K562 (cell line): Measurements from ENCODE around the gene TRIM14. TPM values are rescaled to one million over a fixed set of nuclear protein-coding genes. Genes with fewer than 3 reads are reported as not detected.

ENCODE experiments used
- ATAC-seq: fragments of 200-7000 bp; cut with Tn5 transposase; 3 replicates; pipeline ENCODE4 v1.9.1; 2020; ENCODE audit warnings: moderate library complexity
- BruUV-seq: library from RNA; stranded (reverse); fragments of 400-500 nt; replicated peaks from 2 replicates; lab custom pipeline; 2021; lab: Mats Ljungman, UMichigan
- CTCF ChIA-PET: fragments of 300-600 bp; formaldehyde crosslinking; extraction: SDS; loops from one replicate; lab custom pipeline; 2021; ENCODE audit warnings: low intra/inter-chr PET ratio; lab: Yijun Ruan, JAX
- POLR2A ChIA-PET: fragments of 300-600, 350-650 bp; sonication (Branson Sonifier 250); formaldehyde crosslinking; extraction: SDS; loops from one replicate; lab custom pipeline; 2021; ENCODE audit warnings: antibody characterized with exemption, inconsistent platforms; lab: Yijun Ruan, JAX
- DNase-seq, 4 experiments: peaks; one replicate each; pipeline versions ENCODE4 v3.0.0 to v3.0.0-alpha.2; 2011 to 2018; ENCODE audit warnings: low spot score in 3 of 4, mixed read lengths in 3 of 4; ENCODE audit errors: extremely low read depth in 1 of 4
- FAIRE-seq: peaks from 2 replicates; lab custom pipeline; 2011; peaks lifted over from hg19 to GRCh38; lab: Jason Lieb, UNC
- H2AFZ ChIP-seq: 2 replicates; pipeline ENCODE4 v1.6.0; 2011; ENCODE audit warnings: low read depth, low read length, control low read depth, inconsistent platforms
- H3K27ac ChIP-seq: fragments of 200-600 bp; 3 replicates; pipeline ENCODE4 v1.8.0; 2011; ENCODE audit warnings: low read depth, mild to moderate bottlenecking, control low read depth, inconsistent platforms, low read length, moderate library complexity, mixed read lengths; ENCODE audit errors: extremely low read depth
- H3K27me3 ChIP-seq, 2 experiments: fragments of 300-600 bp in 1 of 2; 2 replicates in 1 of 2; 3 replicates in 1 of 2; pipeline versions ENCODE4 v1.6.0 to v1.8.0; 2011; ENCODE audit warnings: inconsistent platforms in 2 of 2, low read length in 2 of 2, mild to moderate bottlenecking in 1 of 2, mixed read lengths in 1 of 2, moderate library complexity in 1 of 2; ENCODE audit not compliant: control insufficient read depth in 2 of 2, insufficient read depth in 2 of 2
- H3K36me3 ChIP-seq: fragments of 300-600 bp; 3 replicates; pipeline ENCODE4 v1.8.0; 2011; ENCODE audit warnings: mild to moderate bottlenecking, low read length, inconsistent platforms; ENCODE audit not compliant: control insufficient read depth, insufficient read depth
- H3K4me1 ChIP-seq, 2 experiments: fragments of 200-600 bp in 1 of 2; replicated peaks in 1 of 2; 2 replicates in 1 of 2; 3 replicates in 1 of 2; pipeline versions ENCODE4 v1.5.1 to v1.8.0; 2011; ENCODE audit warnings: inconsistent platforms in 2 of 2, low read length in 2 of 2, mild to moderate bottlenecking in 1 of 2, mixed read lengths in 1 of 2, moderate library complexity in 1 of 2; ENCODE audit not compliant: control insufficient read depth in 2 of 2, insufficient read depth in 2 of 2
- H3K4me2 ChIP-seq: 2 replicates; pipeline ENCODE4 v1.6.1; 2011; ENCODE audit warnings: low read length, control low read depth, inconsistent platforms, mixed read lengths; ENCODE audit not compliant: insufficient read depth
- H3K4me3 ChIP-seq: fragments of 200-600 bp; sonication (generic), shearing (Covaris generic); 2 replicates; pipeline ENCODE4 v1.5.1; 2016; ENCODE audit warnings: control low read depth, inconsistent platforms
- H3K79me2 ChIP-seq: fragments of 200-600 bp; 3 replicates; pipeline ENCODE4 v1.8.0; 2011; ENCODE audit warnings: low read length, inconsistent platforms; ENCODE audit not compliant: control insufficient read depth, insufficient read depth
- H3K9ac ChIP-seq, 2 experiments: 2 replicates each; pipeline versions ENCODE4 v1.6.0 to v1.6.1; 2011; ENCODE audit warnings: low read depth in 2 of 2, low read length in 2 of 2, control low read depth in 1 of 2, inconsistent platforms in 1 of 2, mild to moderate bottlenecking in 1 of 2, mixed read lengths in 1 of 2; ENCODE audit not compliant: insufficient read depth in 1 of 2
- H3K9me1 ChIP-seq: one replicate; pipeline ENCODE4 v1.6.0; 2011; ENCODE audit warnings: inconsistent platforms, mild to moderate bottlenecking, low read length, moderate library complexity; ENCODE audit not compliant: control insufficient read depth, insufficient read depth
- H3K9me3 ChIP-seq: replicated peaks from 2 replicates; pipeline ENCODE4 v1.5.1; 2011; ENCODE audit warnings: low read depth, low read length, inconsistent platforms; ENCODE audit not compliant: control insufficient read depth, insufficient read depth
- H4K20me1 ChIP-seq: replicated peaks from 2 replicates; pipeline ENCODE4 v1.6.1; 2011; ENCODE audit warnings: low read length, inconsistent platforms, mixed read lengths; ENCODE audit not compliant: control insufficient read depth, insufficient read depth
- CAMTA2 ChIP-seq: fragments of 250-450 bp; sonication (Bioruptor Pico); conservative IDR thresholded peaks from 2 replicates; pipeline ENCODE4 v1.5.1; 2022
- HIVEP1 ChIP-seq: fragments of 250-450 bp; sonication (Bioruptor Pico); IDR thresholded peaks from 2 replicates; pipeline ENCODE4 v1.4.0; 2020; ENCODE audit warnings: mild to moderate bottlenecking
- HOXB6 ChIP-seq: fragments of 250-450 bp; sonication (Bioruptor Pico); IDR thresholded peaks from 2 replicates; pipeline ENCODE4 v1.5.1; 2022; ENCODE audit warnings: mild to moderate bottlenecking, borderline replicate concordance
- MTA2 ChIP-seq: fragments of 450-650 bp; IDR thresholded peaks from 2 replicates; pipeline ENCODE4 v1.6.1; 2016; ENCODE audit warnings: low read depth
- OTX1 ChIP-seq: fragments of 450-650 bp; formaldehyde crosslinking; IDR thresholded peaks from 2 replicates; pipeline ENCODE4 v1.4.0; 2022; ENCODE audit warnings: mild to moderate bottlenecking
- POLR2G ChIP-seq: fragments of 200-400 bp; formaldehyde crosslinking; IDR thresholded peaks from 2 replicates; pipeline ENCODE4 v1.6.1; 2017; ENCODE audit warnings: low read depth, mild to moderate bottlenecking, antibody characterized with exemption, low read length, moderate library complexity
- RBM15 ChIP-seq: fragments of 200-400 bp; formaldehyde crosslinking; IDR thresholded peaks from 2 replicates; pipeline ENCODE4 v1.6.1; 2018; ENCODE audit warnings: mild to moderate bottlenecking, low read length, moderate library complexity; ENCODE audit not compliant: insufficient read depth
- RBM25 ChIP-seq: fragments of 200-400 bp; formaldehyde crosslinking; IDR thresholded peaks from 2 replicates; pipeline ENCODE4 v1.6.1; 2018; ENCODE audit warnings: low read length, low read depth, moderate library complexity; ENCODE audit not compliant: severe bottlenecking
- ZNF121 ChIP-seq: sonication (generic); formaldehyde crosslinking; conservative IDR thresholded peaks from 2 replicates; pipeline ENCODE4 v1.8.0; 2022; ENCODE audit warnings: missing genetic modification reagents
- ZNF3 ChIP-seq: fragments of 250-450 bp; sonication (Bioruptor Pico); IDR thresholded peaks from 2 replicates; pipeline ENCODE4 v1.5.0; 2021; ENCODE audit warnings: mild to moderate bottlenecking, moderate library complexity
- ZNF354B ChIP-seq: fragments of 250-450 bp; sonication (Bioruptor Pico); IDR thresholded peaks from 2 replicates; pipeline ENCODE4 v1.4.0; 2020
- ZNF436 ChIP-seq: fragments of 250-450, 450-650 bp; sonication (Bioruptor Pico); formaldehyde crosslinking; IDR thresholded peaks from 2 replicates; pipeline ENCODE4 v1.7.0; 2020; ENCODE audit warnings: mild to moderate bottlenecking
- ZNF766 ChIP-seq: fragments of 200-800 bp; sonication (Bioruptor generic); conservative IDR thresholded peaks from 2 replicates; pipeline ENCODE4 v1.6.1; 2016; ENCODE audit warnings: missing genetic modification characterization, missing compliant biosample characterization
- WGBS: fragments of 100-300 bp; shearing (Covaris generic); methylation state at CpG from one replicate; pipeline ENCODE4 v1.1.6; 2016; ENCODE audit warnings: low coverage, mixed read lengths; ENCODE audit not compliant: insufficient coverage; ENCODE audit errors: missing lambda C conversion rate; 5-methylcytosine and 5-hydroxymethylcytosine counted together
- in situ Hi-C: fragments of 300-500 bp; cut with MboI; formaldehyde crosslinking; loops from 4 replicates; pipeline ENCODE4 v1.15.0; 2018; ENCODE audit warnings: inconsistent platforms, mixed read lengths
- intact Hi-C: fragments of 100-400 bp; cut with micrococcal nuclease; formaldehyde crosslinking; loops from 2 replicates; pipeline ENCODE4 v1.14.2; 2022
- polyA plus RNA-seq, 8 experiments: library from polyadenylated mRNA; depleted of rRNA in 4 of 8; stranded (reverse) in 5 of 8; unstranded in 3 of 8; fragments of >200 nt; fragmentation: Nextera tagmentation in 2 of 8; fragmentation: Illumina TruSeq in 1 of 8; extraction: Ambion mirVana in 2 of 8; extraction: Trizol in 1 of 8; gene quantifications; 2 replicates each; pipeline versions ENCODE4 v1.2.1 to v1.2.3, GENCODE V29; 2011 to 2014; ENCODE audit warnings: inconsistent platforms in 1 of 8, missing spikeins in 1 of 8
- total RNA-seq, 7 experiments: library from RNA; depleted of rRNA in 6 of 7; stranded (reverse); fragments of >200 nt in 6 of 7; fragmentation: Illumina TruSeq in 2 of 7; extraction: Trizol in 2 of 7; gene quantifications; 2 replicates each; pipeline versions ENCODE4 v1.2.1 to v1.2.3, GENCODE V29; 2011 to 2021; ENCODE audit warnings: low replicate concordance in 1 of 7

The TRIM14 gene
- total and polyA plus RNA-seq, 9 of the 15 experiments (the other 6 are each of a cell fraction or from before 2014, with no cell fraction given) = 7.6 to 41.0 (median 17.9) TPM

GRCh38 chr9:98070704-98071103, 48.3 kb downstream of the TRIM14 start:
- Histone ChIP-seq H3K36me3 (peaks cover 64% of the 10 kb centered on the region), H3K4me2 (no peak overlapping the region), H3K27me3 (no peaks in the 10 kb centered on the region), H4K20me1 (peaks cover 8% of the 10 kb centered on the region; the same call in 1 of the 2 replicates), H3K9me1 (no peaks in the 10 kb centered on the region), H3K9ac (no peak overlapping the region), H3K4me1 (peaks cover 4 to 7% of the 10 kb centered on the region in 2 experiments; a peak in 3 of 5 replicates), H3K4me3 (no peak overlapping the region), H3K79me2 (peaks cover 61% of the 10 kb centered on the region), H2AFZ (no peak overlapping the region), H3K9me3 (no peaks in the 10 kb centered on the region), H3K27ac (no peak overlapping the region)
- CTCF ChIA-PET = no interaction called here
- 94% methylated on average over 6 of the region's 7 CpGs for WGBS
- FAIRE-seq (no peak), ATAC-seq (no peak), DNase-seq (no peak)
- no TSS peak for BruUV-seq
- in situ Hi-C loops = no loop called here
- TF ChIP-seq ZNF121 (CRISPR knock-in tag) (peak; percentile 80), ZNF3 (CRISPR knock-in tag) (no peak)
- intact Hi-C loops = no loop called here
- POLR2A ChIA-PET = interaction anchor here (0.9 to 3.9 kb wide), 3 partner anchors 11 to 13 kb away, joined by 3 to 30 read pairs (median 3); partner anchors contain the start of gene NANS

GRCh38 chr9:98069551-98069950, 49.5 kb downstream of the TRIM14 start:
- no peak for TF ChIP-seq RBM15
- TF ChIP-seq POLR2G = no peak
- no peak for TF ChIP-seq OTX1 (CRISPR knock-in tag)
- TF ChIP-seq ZNF436 (CRISPR knock-in tag) = no peak
- no peak for TF ChIP-seq MTA2
- no peak for TF ChIP-seq HIVEP1 (CRISPR knock-in tag)
- TF ChIP-seq RBM25 = no peak
- TF ChIP-seq ZNF766 (CRISPR knock-in tag) = no peak
- TF ChIP-seq HOXB6 (CRISPR knock-in tag) = no peak
- TF ChIP-seq ZNF354B = no peak
- no peak for TF ChIP-seq CAMTA2 (CRISPR knock-in tag)
- no peak for DNase-seq
- CTCF ChIA-PET = no interaction called here
- H3K9ac ChIP-seq = no peak overlapping the region
- in situ Hi-C loops = no loop called here
- H2AFZ ChIP-seq = no peak overlapping the region
- POLR2A ChIA-PET = interaction anchor here (0.8 to 1.3 kb wide), 2 partner anchors 12 to 121 kb away, joined by 3 read pairs; no protein-coding TSS in a partner anchor
- H3K36me3 ChIP-seq = peaks cover 62% of the 10 kb centered on the region
- no peak overlapping the region for H3K4me2 ChIP-seq
- no peak for FAIRE-seq
- no peak overlapping the region for H3K4me3 ChIP-seq
- H3K9me1 ChIP-seq = no peaks in the 10 kb centered on the region
- BruUV-seq = no TSS peak
- no peaks in the 10 kb centered on the region for H3K9me3 ChIP-seq
- H4K20me1 ChIP-seq = peaks cover 8% of the 10 kb centered on the region; the same call in 1 of the 2 replicates
- WGBS = 89% methylated on average over 6 of the region's 6 CpGs
- H3K4me1 ChIP-seq = peaks cover 6 to 8% of the 10 kb centered on the region in 2 experiments; a peak in 3 of 5 replicates
- intact Hi-C loops = no loop called here
- ATAC-seq = no peak
- H3K79me2 ChIP-seq = peaks cover 54% of the 10 kb centered on the region
- H3K27ac ChIP-seq = no peak overlapping the region
- H3K27me3 ChIP-seq = no peaks in the 10 kb centered on the region
